Hepatocyte (in vitro differentiated cells): ENCODE results near the gene MTG2.

ENCODE experiments used
- EZH2 ChIP-seq: fragments of 200-600 bp; sonication (generic); IDR thresholded peaks from 2 replicates; pipeline ENCODE4 v1.6.1; 2016; ENCODE audit warnings: antibody characterized with exemption, mild to moderate bottlenecking, borderline replicate concordance
- EZH2phosphoT487 ChIP-seq: fragments of 200-600 bp; sonication (generic); IDR thresholded peaks from one replicate; pipeline ENCODE4 v1.6.1; 2018; ENCODE audit warnings: antibody characterized with exemption, mild to moderate bottlenecking, low read depth, moderate library complexity; ENCODE audit not compliant: unreplicated experiment, severe bottlenecking
- TF ChIP-seq, protein P1 (sequence below): fragments of 200-600 bp; sonication (generic); IDR thresholded peaks from 2 replicates; pipeline ENCODE4 v1.5.1; 2016; ENCODE audit warnings: antibody characterized with exemption, mild to moderate bottlenecking; ENCODE audit not compliant: poor library complexity

DNA sequence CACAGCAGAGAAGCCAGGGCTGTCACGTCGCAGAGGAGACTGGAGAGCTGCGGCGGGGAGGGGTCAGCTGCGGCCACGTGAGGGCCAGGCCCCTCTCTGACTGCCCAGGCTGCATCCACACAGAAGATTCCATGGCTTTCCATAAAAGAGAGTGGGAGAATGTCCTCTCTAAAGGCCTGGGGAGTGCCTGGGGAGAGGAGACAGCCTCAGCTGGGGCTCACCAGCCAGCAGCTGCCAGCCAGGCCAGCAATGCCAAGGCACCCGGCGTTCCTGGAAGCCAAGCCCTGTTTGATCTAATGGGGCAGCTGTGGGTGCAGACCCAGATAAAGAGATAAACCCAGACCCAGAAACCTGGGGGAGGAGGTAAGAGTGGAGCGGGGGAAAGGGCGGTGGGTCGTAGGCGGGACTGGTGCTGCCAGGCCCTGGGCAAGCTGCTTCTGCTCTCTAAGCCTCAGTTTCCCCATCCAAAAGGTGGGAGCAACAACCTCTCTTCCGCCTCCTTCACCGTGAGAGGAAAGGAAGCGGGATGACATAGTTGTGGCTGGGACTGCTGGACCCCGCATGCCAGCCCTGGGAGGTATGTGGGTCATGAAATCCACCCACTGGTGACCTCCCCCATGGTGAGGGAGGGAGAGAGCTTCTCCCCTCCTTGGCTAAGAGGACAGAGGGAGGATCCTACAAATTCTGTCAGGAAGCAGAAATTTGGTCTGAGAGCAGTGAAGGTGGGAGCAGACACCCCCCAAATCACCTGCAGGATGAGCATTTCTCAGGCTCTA lies 52.4 kb downstream of the MTG2 start:
- TF ChIP-seq EZH2 = no peak
- TF ChIP-seq, protein P1, sequence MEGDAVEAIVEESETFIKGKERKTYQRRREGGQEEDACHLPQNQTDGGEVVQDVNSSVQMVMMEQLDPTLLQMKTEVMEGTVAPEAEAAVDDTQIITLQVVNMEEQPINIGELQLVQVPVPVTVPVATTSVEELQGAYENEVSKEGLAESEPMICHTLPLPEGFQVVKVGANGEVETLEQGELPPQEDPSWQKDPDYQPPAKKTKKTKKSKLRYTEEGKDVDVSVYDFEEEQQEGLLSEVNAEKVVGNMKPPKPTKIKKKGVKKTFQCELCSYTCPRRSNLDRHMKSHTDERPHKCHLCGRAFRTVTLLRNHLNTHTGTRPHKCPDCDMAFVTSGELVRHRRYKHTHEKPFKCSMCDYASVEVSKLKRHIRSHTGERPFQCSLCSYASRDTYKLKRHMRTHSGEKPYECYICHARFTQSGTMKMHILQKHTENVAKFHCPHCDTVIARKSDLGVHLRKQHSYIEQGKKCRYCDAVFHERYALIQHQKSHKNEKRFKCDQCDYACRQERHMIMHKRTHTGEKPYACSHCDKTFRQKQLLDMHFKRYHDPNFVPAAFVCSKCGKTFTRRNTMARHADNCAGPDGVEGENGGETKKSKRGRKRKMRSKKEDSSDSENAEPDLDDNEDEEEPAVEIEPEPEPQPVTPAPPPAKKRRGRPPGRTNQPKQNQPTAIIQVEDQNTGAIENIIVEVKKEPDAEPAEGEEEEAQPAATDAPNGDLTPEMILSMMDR = no peak
- TF ChIP-seq EZH2phosphoT487 = no peak
